ENCODE data around the gene ZNF311. TPM values are rescaled to one million over a fixed set of nuclear protein-coding genes. Genes with fewer than 3 reads are reported as not detected.

Gene ZNF311
- total and polyA plus RNA-seq, 2 of the 13 experiments (the other 11 are each of a cell fraction or from before 2014, with no cell fraction given), result not detected

GRCh38 chr6:29016559-29017427, 11.7 kb upstream of the ZNF311 start (continued):
- TF ChIP-seq ZFX (CRISPR knock-in tag; IDR thresholded peaks at IDR 0.05; ENCODE audit: low read depth) (peak; percentile 67), MAFG (CRISPR knock-in tag; IDR thresholded peaks at IDR 0.05) (no peak), CBX1 (IDR thresholded peaks at IDR 0.05; ENCODE audit: low read depth) (peak; percentile 17), ZNF777 (CRISPR knock-in tag; IDR thresholded peaks at IDR 0.05) (peak; percentile 83), ZSCAN21 (CRISPR knock-in tag; IDR thresholded peaks at IDR 0.05; ENCODE audit: borderline replicate concordance) (no peak), SNAI1 (CRISPR knock-in tag; IDR thresholded peaks at IDR 0.05; ENCODE audit: borderline replicate concordance) (0 out of 2 replicates have a peak, but pooled peaks have one; percentile 36), ZFY (CRISPR knock-in tag; IDR thresholded peaks at IDR 0.05) (peak; percentile 56), FOXP4 (CRISPR knock-in tag; IDR thresholded peaks at IDR 0.05) (peak; percentile 47), KLF12 (CRISPR knock-in tag; IDR thresholded peaks at IDR 0.05; ENCODE audit: borderline replicate concordance) (no peak), NCOA5 (CRISPR knock-in tag; IDR thresholded peaks at IDR 0.05) (no peak), DPF2 (CRISPR knock-in tag; IDR thresholded peaks at IDR 0.05; ENCODE audit: borderline replicate concordance, low read depth) (no peak), ZNF44 (CRISPR knock-in tag; IDR thresholded peaks at IDR 0.05) (peak; percentile 58; the same call in 1 of the 2 replicates), ZNF607 (CRISPR knock-in tag; IDR thresholded peaks at IDR 0.05; ENCODE audit: borderline replicate concordance) (0 out of 2 replicates have a peak, but pooled peaks have one; percentile 3), ZNF12 (CRISPR knock-in tag; IDR thresholded peaks at IDR 0.05) (no peak), ZNF33B (CRISPR knock-in tag; IDR thresholded peaks at IDR 0.05) (peak; percentile 70; the same call in 1 of the 2 replicates), CHCHD3 (CRISPR knock-in tag; IDR thresholded peaks at IDR 0.05) (0 out of 2 replicates have a peak, but pooled peaks have one; percentile 60), ZMYM3 (CRISPR knock-in tag; IDR thresholded peaks at IDR 0.05) (peak; percentile 55), NFYC (CRISPR knock-in tag; IDR thresholded peaks at IDR 0.05) (0 out of 2 replicates have a peak, but pooled peaks have one; percentile 8), REXO4 (CRISPR knock-in tag; IDR thresholded peaks at IDR 0.05; ENCODE audit: borderline replicate concordance) (no peak)
- TF ChIP-seq, protein P1, sequence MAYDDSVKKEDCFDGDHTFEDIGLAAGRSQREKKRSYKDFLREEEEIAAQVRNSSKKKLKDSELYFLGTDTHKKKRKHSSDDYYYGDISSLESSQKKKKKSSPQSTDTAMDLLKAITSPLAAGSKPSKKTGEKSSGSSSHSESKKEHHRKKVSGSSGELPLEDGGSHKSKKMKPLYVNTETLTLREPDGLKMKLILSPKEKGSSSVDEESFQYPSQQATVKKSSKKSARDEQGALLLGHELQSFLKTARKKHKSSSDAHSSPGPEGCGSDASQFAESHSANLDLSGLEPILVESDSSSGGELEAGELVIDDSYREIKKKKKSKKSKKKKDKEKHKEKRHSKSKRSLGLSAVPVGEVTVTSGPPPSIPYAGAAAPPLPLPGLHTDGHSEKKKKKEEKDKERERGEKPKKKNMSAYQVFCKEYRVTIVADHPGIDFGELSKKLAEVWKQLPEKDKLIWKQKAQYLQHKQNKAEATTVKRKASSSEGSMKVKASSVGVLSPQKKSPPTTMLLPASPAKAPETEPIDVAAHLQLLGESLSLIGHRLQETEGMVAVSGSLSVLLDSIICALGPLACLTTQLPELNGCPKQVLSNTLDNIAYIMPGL (CRISPR knock-in tag; IDR thresholded peaks at IDR 0.05; ENCODE audit: borderline replicate concordance in 1 of 2, low read depth in 1 of 2), result peak; percentile 99 to 100
- TF ChIP-seq, protein P2, sequence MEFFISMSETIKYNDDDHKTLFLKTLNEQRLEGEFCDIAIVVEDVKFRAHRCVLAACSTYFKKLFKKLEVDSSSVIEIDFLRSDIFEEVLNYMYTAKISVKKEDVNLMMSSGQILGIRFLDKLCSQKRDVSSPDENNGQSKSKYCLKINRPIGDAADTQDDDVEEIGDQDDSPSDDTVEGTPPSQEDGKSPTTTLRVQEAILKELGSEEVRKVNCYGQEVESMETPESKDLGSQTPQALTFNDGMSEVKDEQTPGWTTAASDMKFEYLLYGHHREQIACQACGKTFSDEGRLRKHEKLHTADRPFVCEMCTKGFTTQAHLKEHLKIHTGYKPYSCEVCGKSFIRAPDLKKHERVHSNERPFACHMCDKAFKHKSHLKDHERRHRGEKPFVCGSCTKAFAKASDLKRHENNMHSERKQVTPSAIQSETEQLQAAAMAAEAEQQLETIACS (CRISPR knock-in tag; IDR thresholded peaks at IDR 0.05), result peak; percentile 37
